ENCODE measurements around the gene AQP3. TPM values are rescaled to one million over a fixed set of nuclear protein-coding genes. Genes with fewer than 3 reads are reported as not detected.
A peak's percentile ranks its signal among the peaks of the same experiment; 100 is the strongest.

The AQP3 gene
- total and polyA plus RNA-seq, 9 of the 15 experiments (the other 6 are each of a cell fraction or from before 2014, with no cell fraction given), result 4.2 to 31.5 (median 17.6) TPM

GRCh38 chr9:33446946-33447798, at the start of gene AQP3 (continued):
- TF ChIP-seq BRF2 (IDR thresholded peaks at IDR 0.05; ENCODE audit: borderline replicate concordance, insufficient read depth, insufficient read length), result no peak
- peak; percentile 79; the same call in 1 of the 2 replicates for TF ChIP-seq ZBTB7A (IDR thresholded peaks at IDR 0.05; ENCODE audit: borderline replicate concordance, control insufficient read depth, low read depth, low read length)
- TF ChIP-seq SMC3 (conservative IDR thresholded peaks at IDR 0.05; ENCODE audit: insufficient read depth, low read depth, low read length), result no peak
- no peak for TF ChIP-seq ZC3H4 (CRISPR knock-in tag; IDR thresholded peaks at IDR 0.05; ENCODE audit: borderline replicate concordance)
- no peak for TF ChIP-seq ZNF395 (CRISPR knock-in tag; IDR thresholded peaks at IDR 0.05)
- TF ChIP-seq FOXO4 (CRISPR knock-in tag; IDR thresholded peaks at IDR 0.05), result no peak
- no peak for TF ChIP-seq POU5F1 (IDR thresholded peaks at IDR 0.05; ENCODE audit: borderline replicate concordance, low read depth, low read length, partially characterized antibody)
- no peak for TF ChIP-seq ZNF121 (CRISPR knock-in tag; conservative IDR thresholded peaks at IDR 0.05)
- no peak for TF ChIP-seq RUNX1 (IDR thresholded peaks at IDR 0.05; ENCODE audit: low read depth)
- no peak for TF ChIP-seq PYGO2 (tag; IDR thresholded peaks at IDR 0.05)
- no peak for TF ChIP-seq TCF15 (CRISPR knock-in tag; IDR thresholded peaks at IDR 0.05)
- no peak for TF ChIP-seq ELF1 (tag; IDR thresholded peaks at IDR 0.05)
- no peak for TF ChIP-seq ASH1L (IDR thresholded peaks at IDR 0.05; ENCODE audit: borderline replicate concordance, low read depth, partially characterized antibody)
- peak; percentile 85 for TF ChIP-seq NFE2 (IDR thresholded peaks at IDR 0.05; ENCODE audit: low read depth)
- TF ChIP-seq ZNF76 (CRISPR knock-in tag; IDR thresholded peaks at IDR 0.05; ENCODE audit: borderline replicate concordance), result no peak
- no peak for TF ChIP-seq MTF1 (CRISPR knock-in tag; IDR thresholded peaks at IDR 0.05; ENCODE audit: borderline replicate concordance)
- TF ChIP-seq HNRNPLL (IDR thresholded peaks at IDR 0.05; ENCODE audit: low read depth, low read length, poor library complexity, severe bottlenecking), result no peak
- TF ChIP-seq KAT8 (IDR thresholded peaks at IDR 0.05; ENCODE audit: low read depth), result no peak
- no peak for TF ChIP-seq ZNF384 (IDR thresholded peaks at IDR 0.05; ENCODE audit: low read depth, low read length)
- TF ChIP-seq ZNF586 (CRISPR knock-in tag; conservative IDR thresholded peaks at IDR 0.05), result no peak
- no peak for TF ChIP-seq ZNF589 (CRISPR knock-in tag; IDR thresholded peaks at IDR 0.05; ENCODE audit: low read depth)

All from K562 (cell line).